ENCODE data around the gene PSEN1.

DNA sequence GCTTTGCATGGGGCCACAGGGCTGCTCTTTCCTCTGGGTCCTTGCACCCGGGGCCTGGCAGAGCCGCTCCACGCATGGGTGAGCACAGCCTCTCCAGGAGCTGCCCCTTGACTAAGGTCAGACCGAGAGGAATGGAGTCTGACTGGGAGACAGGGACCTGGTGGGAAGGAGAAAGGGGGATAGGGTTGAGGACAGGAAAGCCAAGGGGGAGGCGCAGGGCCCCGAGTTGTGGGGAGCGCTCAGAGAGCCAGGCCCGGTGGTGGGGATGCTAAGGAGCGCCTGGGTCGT lies 117.0 kb downstream of the PSEN1 start:
- TF ChIP-seq POLR2AphosphoS5 (IDR thresholded peaks at IDR 0.05) (no peak), CTCF (IDR thresholded peaks at IDR 0.05) (no peak), POLR2A (IDR thresholded peaks at IDR 0.05) (no peak)
